HepG2 (cell line): Measurements from ENCODE around the gene PRPSAP1. TPM values are rescaled to one million over a fixed set of nuclear protein-coding genes. Genes with fewer than 3 reads are reported as not detected.

ENCODE experiments used
- ARHGAP35 ChIP-seq: sonication (generic); formaldehyde crosslinking; IDR thresholded peaks from 2 replicates; pipeline ENCODE4 v1.9.0; 2022; ENCODE audit warnings: mild to moderate bottlenecking, inconsistent platforms, moderate library complexity, missing genetic modification reagents, borderline replicate concordance
- ATF7-NPFF ChIP-seq: sonication (generic); formaldehyde crosslinking; IDR thresholded peaks from 2 replicates; pipeline ENCODE4 v1.8.1; 2023; ENCODE audit warnings: mild to moderate bottlenecking, low read depth, missing genetic modification reagents, moderate library complexity
- BRCA1 ChIP-seq: sonication (generic); formaldehyde crosslinking; IDR thresholded peaks from 2 replicates; pipeline ENCODE4 v1.4.0; 2020; ENCODE audit warnings: missing genetic modification reagents
- FOXP1 ChIP-seq, 2 experiments: fragments of 450-650 bp in 1 of 2; IDR thresholded peaks; 2 replicates each; pipeline ENCODE4 v1.6.1; 2017 to 2018; ENCODE audit warnings: antibody characterized with exemption in 1 of 2
- HDAC6 ChIP-seq: fragments of 200-600 bp; sonication (generic); IDR thresholded peaks from 2 replicates; pipeline ENCODE4 v1.7.0; 2017; ENCODE audit warnings: mild to moderate bottlenecking, antibody characterized with exemption, low read length, low read depth
- KAT2B ChIP-seq: fragments of 150-350 bp; IDR thresholded peaks from 2 replicates; pipeline ENCODE4 v1.6.1; 2014; ENCODE audit warnings: low read depth, low read length, borderline replicate concordance
- MIER3 ChIP-seq: IDR thresholded peaks from 2 replicates; pipeline ENCODE4 v1.6.1; 2016; ENCODE audit warnings: missing compliant biosample characterization, borderline replicate concordance
- MZF1 ChIP-seq: sonication (generic); formaldehyde crosslinking; IDR thresholded peaks from 2 replicates; pipeline ENCODE4 v1.8.1; 2023; ENCODE audit warnings: mild to moderate bottlenecking, missing genetic modification reagents, borderline replicate concordance
- NFE2 ChIP-seq: sonication (generic); formaldehyde crosslinking; IDR thresholded peaks from 2 replicates; pipeline ENCODE4 v1.4.0; 2020; ENCODE audit warnings: missing genetic modification reagents
- PHF20 ChIP-seq: sonication (generic); formaldehyde crosslinking; IDR thresholded peaks from 2 replicates; pipeline ENCODE4 v1.5.0; 2020; ENCODE audit warnings: mild to moderate bottlenecking, missing genetic modification reagents
- PHF21A ChIP-seq: sonication (generic); formaldehyde crosslinking; IDR thresholded peaks from 2 replicates; pipeline ENCODE4 v1.5.0; 2020; ENCODE audit warnings: mild to moderate bottlenecking, missing genetic modification reagents
- PTBP1 ChIP-seq: fragments of 200-400 bp; formaldehyde crosslinking; IDR thresholded peaks from 2 replicates; pipeline ENCODE4 v1.6.1; 2018; ENCODE audit warnings: low read length, low read depth; ENCODE audit not compliant: poor library complexity, severe bottlenecking
- RBM22 ChIP-seq: fragments of 200-400 bp; formaldehyde crosslinking; optimal IDR thresholded peaks from 2 replicates; pipeline ENCODE3; 2017; ENCODE audit warnings: mild to moderate bottlenecking, low read length, moderate library complexity
- SP4 ChIP-seq: sonication (generic); formaldehyde crosslinking; IDR thresholded peaks from 2 replicates; pipeline ENCODE4 v1.8.1; 2023; ENCODE audit warnings: mild to moderate bottlenecking, missing genetic modification reagents
- SRSF9 ChIP-seq: fragments of 200-400 bp; formaldehyde crosslinking; IDR thresholded peaks from 2 replicates; pipeline ENCODE4 v1.6.1; 2018; ENCODE audit warnings: borderline replicate concordance, mild to moderate bottlenecking, low read depth, low read length; ENCODE audit not compliant: insufficient read depth, poor library complexity, severe bottlenecking
- TBX2 ChIP-seq: sonication (generic); formaldehyde crosslinking; IDR thresholded peaks from 2 replicates; pipeline ENCODE4 v1.5.0; 2020; ENCODE audit warnings: missing genetic modification reagents, mild to moderate bottlenecking, borderline replicate concordance
- YEATS2 ChIP-seq: sonication (generic); formaldehyde crosslinking; IDR thresholded peaks from 2 replicates; pipeline ENCODE4 v1.4.0; 2020; ENCODE audit warnings: missing genetic modification reagents, borderline replicate concordance
- ZBTB20 ChIP-seq: sonication (generic); formaldehyde crosslinking; IDR thresholded peaks from 2 replicates; pipeline ENCODE4 v1.8.1; 2023; ENCODE audit warnings: missing genetic modification reagents, low read depth, mild to moderate bottlenecking, borderline replicate concordance
- ZFP62 ChIP-seq: sonication (generic); formaldehyde crosslinking; IDR thresholded peaks from 2 replicates; pipeline ENCODE4 v1.4.0; 2020; ENCODE audit warnings: missing genetic modification reagents
- ZNF329 ChIP-seq: sonication (generic); formaldehyde crosslinking; IDR thresholded peaks from 2 replicates; pipeline ENCODE4 v1.9.0; 2021; ENCODE audit warnings: low read depth, mild to moderate bottlenecking, missing genetic modification reagents
- ZNF441 ChIP-seq: sonication (generic); formaldehyde crosslinking; IDR thresholded peaks from 2 replicates; pipeline ENCODE4 v1.7.0; 2021; ENCODE audit warnings: missing genetic modification reagents, borderline replicate concordance
- ZNF557 ChIP-seq: sonication (generic); formaldehyde crosslinking; IDR thresholded peaks from 2 replicates; pipeline ENCODE4 v1.4.0; 2020; ENCODE audit warnings: missing genetic modification reagents
- ZNF558 ChIP-seq: sonication (generic); formaldehyde crosslinking; IDR thresholded peaks from 2 replicates; pipeline ENCODE4 v1.9.0; 2022; ENCODE audit warnings: mild to moderate bottlenecking, missing genetic modification reagents, borderline replicate concordance
- ZNF580 ChIP-seq: IDR thresholded peaks from 2 replicates; pipeline ENCODE4 v1.6.1; 2016; ENCODE audit warnings: low read depth, borderline replicate concordance
- ZNF878 ChIP-seq: sonication (generic); formaldehyde crosslinking; IDR thresholded peaks from 2 replicates; pipeline ENCODE4 v1.8.1; 2023; ENCODE audit warnings: mild to moderate bottlenecking, missing genetic modification reagents, moderate library complexity
- ZSCAN9 ChIP-seq: IDR thresholded peaks from 2 replicates; pipeline ENCODE4 v1.6.1; 2016; ENCODE audit warnings: borderline replicate concordance
- polyA plus RNA-seq, 8 experiments: library from polyadenylated mRNA; depleted of rRNA in 3 of 8; stranded (reverse) in 7 of 8; unstranded in 1 of 8; fragments of >200 nt; fragmentation: Illumina TruSeq in 4 of 8; extraction: Trizol in 4 of 8; gene quantifications; 2 replicates each; pipeline versions ENCODE4 v1.2.1 to v1.2.3, GENCODE V29; 2011 to 2016; ENCODE audit warnings: low read depth in 4 of 8, missing spikeins in 1 of 8, mixed read lengths in 1 of 8; ENCODE audit not compliant: insufficient read depth in 1 of 8
- total RNA-seq, 5 experiments: library from RNA; depleted of rRNA; stranded (reverse); fragments of >200 nt; fragmentation: Illumina TruSeq; extraction: Trizol; gene quantifications; 2 replicates each; pipeline ENCODE4 v1.2.3, GENCODE V29; 2016; ENCODE audit warnings: low read depth in 1 of 5
- TF ChIP-seq, protein P1 (sequence below): sonication (generic); formaldehyde crosslinking; IDR thresholded peaks from 2 replicates; pipeline ENCODE4 v1.8.0; 2022; ENCODE audit warnings: mild to moderate bottlenecking, missing genetic modification reagents
- TF ChIP-seq, protein P2 (sequence below): sonication (generic); formaldehyde crosslinking; IDR thresholded peaks from 2 replicates; pipeline ENCODE4 v1.4.0; 2020; ENCODE audit warnings: missing genetic modification reagents, low read depth, mild to moderate bottlenecking, borderline replicate concordance

The PRPSAP1 gene
- total and polyA plus RNA-seq, 2 of the 13 experiments (the other 11 are each of a cell fraction or from before 2014, with no cell fraction given) = 91.1 to 314 TPM

GRCh38 chr17:76385892-76386786 lies 32.4 kb upstream of the PRPSAP1 start (continued):
- TF ChIP-seq, protein P1, sequence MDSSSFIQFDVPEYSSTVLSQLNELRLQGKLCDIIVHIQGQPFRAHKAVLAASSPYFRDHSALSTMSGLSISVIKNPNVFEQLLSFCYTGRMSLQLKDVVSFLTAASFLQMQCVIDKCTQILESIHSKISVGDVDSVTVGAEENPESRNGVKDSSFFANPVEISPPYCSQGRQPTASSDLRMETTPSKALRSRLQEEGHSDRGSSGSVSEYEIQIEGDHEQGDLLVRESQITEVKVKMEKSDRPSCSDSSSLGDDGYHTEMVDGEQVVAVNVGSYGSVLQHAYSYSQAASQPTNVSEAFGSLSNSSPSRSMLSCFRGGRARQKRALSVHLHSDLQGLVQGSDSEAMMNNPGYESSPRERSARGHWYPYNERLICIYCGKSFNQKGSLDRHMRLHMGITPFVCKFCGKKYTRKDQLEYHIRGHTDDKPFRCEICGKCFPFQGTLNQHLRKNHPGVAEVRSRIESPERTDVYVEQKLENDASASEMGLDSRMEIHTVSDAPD = peak; percentile 90
- TF ChIP-seq KAT2B (no peak), HDAC6 (no peak), ZSCAN9 (CRISPR knock-in tag) (peak; percentile 99), SRSF9 (no peak), MIER3 (CRISPR knock-in tag) (peak; percentile 90; the same call in 1 of the 2 replicates), ZNF878 (CRISPR knock-in tag) (peak; percentile 98), ZNF441 (CRISPR knock-in tag) (peak; percentile 94), YEATS2 (0 out of 2 replicates have a peak, but pooled peaks have one; percentile 81), PHF21A (CRISPR knock-in tag) (peak; percentile 82), ARHGAP35 (CRISPR knock-in tag) (peak; percentile 43; the same call in 1 of the 2 replicates), ZNF558 (CRISPR knock-in tag) (peak; percentile 98; the same call in 1 of the 2 replicates), ZNF557 (peak; percentile 98), PHF20 (CRISPR knock-in tag) (peak; percentile 67), ZNF329 (CRISPR knock-in tag) (peak; percentile 88; the same call in 1 of the 2 replicates), ZBTB20 (CRISPR knock-in tag) (peak; percentile 93), TBX2 (CRISPR knock-in tag) (peak; percentile 93), MZF1 (CRISPR knock-in tag) (no peak), FOXP1 (IDR thresholded peaks at IDR 0.05) (no peak), FOXP1 (CRISPR knock-in tag; IDR thresholded peaks at IDR 0.05) (peak; percentile 54; the same call in 1 of the 2 replicates), SP4 (CRISPR knock-in tag) (peak; percentile 89), NFE2 (CRISPR knock-in tag) (no peak; the same call in 1 of the 2 replicates), BRCA1 (peak; percentile 99), RBM22 (peak; percentile 42), PTBP1 (no peak), ZNF580 (CRISPR knock-in tag) (peak; percentile 97; the same call in 1 of the 2 replicates), ATF7-NPFF (CRISPR knock-in tag) (peak; percentile 96), ZFP62 (CRISPR knock-in tag) (no peak)
- TF ChIP-seq, protein P2, sequence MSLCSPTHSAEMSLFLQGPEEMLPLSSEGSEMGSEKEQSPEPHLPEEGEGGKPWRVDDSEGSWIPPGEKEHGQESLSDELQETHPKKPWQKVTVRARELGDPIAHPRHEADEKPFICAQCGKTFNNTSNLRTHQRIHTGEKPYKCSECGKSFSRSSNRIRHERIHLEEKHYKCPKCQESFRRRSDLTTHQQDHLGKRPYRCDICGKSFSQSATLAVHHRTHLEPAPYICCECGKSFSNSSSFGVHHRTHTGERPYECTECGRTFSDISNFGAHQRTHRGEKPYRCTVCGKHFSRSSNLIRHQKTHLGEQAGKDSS (CRISPR knock-in tag) = peak; percentile 92
